Neural cell (in vitro differentiated cells): ENCODE results near the gene GLRX.

ENCODE experiments used
- EP300 ChIP-seq: fragments of 450-650 bp; conservative IDR thresholded peaks from 2 replicates; pipeline ENCODE4 v1.6.1; 2014; ENCODE audit warnings: antibody characterized with exemption, mild to moderate bottlenecking, moderate library complexity; ENCODE audit not compliant: poor library complexity, severe bottlenecking
- EZH2 ChIP-seq: fragments of 200-600, 300-800 bp; shearing (Covaris generic), sonication (generic); IDR thresholded peaks from 2 replicates; pipeline ENCODE4 v1.6.1; 2014; ENCODE audit warnings: antibody characterized with exemption, low read length, borderline replicate concordance, mild to moderate bottlenecking; ENCODE audit not compliant: insufficient read depth, poor library complexity, severe bottlenecking
- MXI1 ChIP-seq: fragments of 450-650 bp; conservative IDR thresholded peaks from 2 replicates; pipeline ENCODE4 v1.6.1; 2014; ENCODE audit warnings: antibody characterized with exemption, mild to moderate bottlenecking; ENCODE audit not compliant: poor library complexity, severe bottlenecking
- RAD21 ChIP-seq: fragments of 450-650 bp; conservative IDR thresholded peaks from 2 replicates; pipeline ENCODE4 v1.6.1; 2014; ENCODE audit warnings: antibody characterized with exemption, mild to moderate bottlenecking, moderate library complexity
- TAF1 ChIP-seq: IDR thresholded peaks from 2 replicates; pipeline ENCODE4 v1.6.1; 2012; ENCODE audit warnings: low read depth
- TF ChIP-seq, protein P1 (sequence below): fragments of 450-650 bp; IDR thresholded peaks from 2 replicates; pipeline ENCODE4 v1.5.1; 2014; ENCODE audit warnings: antibody characterized with exemption, mild to moderate bottlenecking, moderate library complexity; ENCODE audit not compliant: poor library complexity, severe bottlenecking
- TF ChIP-seq, protein P2 (sequence below): IDR thresholded peaks from 2 replicates; pipeline ENCODE4 v1.6.1; 2012; ENCODE audit warnings: borderline replicate concordance

DNA sequence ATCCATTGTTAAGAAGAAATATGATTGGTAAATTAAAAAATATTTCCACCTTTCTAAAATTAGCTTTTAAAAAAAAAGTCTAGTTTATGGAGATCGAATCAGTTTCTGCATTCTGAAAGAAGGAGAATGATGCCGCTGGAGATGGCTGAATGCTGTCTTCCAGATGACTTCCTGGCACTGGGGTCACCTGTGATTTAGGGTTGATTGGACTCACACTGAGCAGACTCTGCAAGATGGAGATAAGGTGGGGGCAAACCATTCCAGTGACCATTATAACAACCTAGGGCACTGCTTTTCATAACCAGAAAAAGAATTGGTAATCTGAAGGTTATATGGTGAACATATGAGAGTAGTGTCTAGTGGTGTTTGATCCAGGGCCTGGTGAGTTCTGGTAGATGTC, 50.6 kb downstream of the GLRX start:
- TF ChIP-seq, protein P1, sequence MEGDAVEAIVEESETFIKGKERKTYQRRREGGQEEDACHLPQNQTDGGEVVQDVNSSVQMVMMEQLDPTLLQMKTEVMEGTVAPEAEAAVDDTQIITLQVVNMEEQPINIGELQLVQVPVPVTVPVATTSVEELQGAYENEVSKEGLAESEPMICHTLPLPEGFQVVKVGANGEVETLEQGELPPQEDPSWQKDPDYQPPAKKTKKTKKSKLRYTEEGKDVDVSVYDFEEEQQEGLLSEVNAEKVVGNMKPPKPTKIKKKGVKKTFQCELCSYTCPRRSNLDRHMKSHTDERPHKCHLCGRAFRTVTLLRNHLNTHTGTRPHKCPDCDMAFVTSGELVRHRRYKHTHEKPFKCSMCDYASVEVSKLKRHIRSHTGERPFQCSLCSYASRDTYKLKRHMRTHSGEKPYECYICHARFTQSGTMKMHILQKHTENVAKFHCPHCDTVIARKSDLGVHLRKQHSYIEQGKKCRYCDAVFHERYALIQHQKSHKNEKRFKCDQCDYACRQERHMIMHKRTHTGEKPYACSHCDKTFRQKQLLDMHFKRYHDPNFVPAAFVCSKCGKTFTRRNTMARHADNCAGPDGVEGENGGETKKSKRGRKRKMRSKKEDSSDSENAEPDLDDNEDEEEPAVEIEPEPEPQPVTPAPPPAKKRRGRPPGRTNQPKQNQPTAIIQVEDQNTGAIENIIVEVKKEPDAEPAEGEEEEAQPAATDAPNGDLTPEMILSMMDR: no peak
- TF ChIP-seq MXI1 (no peak), EP300 (no peak), TAF1 (no peak), RAD21 (no peak), EZH2 (no peak)
- TF ChIP-seq, protein P2, sequence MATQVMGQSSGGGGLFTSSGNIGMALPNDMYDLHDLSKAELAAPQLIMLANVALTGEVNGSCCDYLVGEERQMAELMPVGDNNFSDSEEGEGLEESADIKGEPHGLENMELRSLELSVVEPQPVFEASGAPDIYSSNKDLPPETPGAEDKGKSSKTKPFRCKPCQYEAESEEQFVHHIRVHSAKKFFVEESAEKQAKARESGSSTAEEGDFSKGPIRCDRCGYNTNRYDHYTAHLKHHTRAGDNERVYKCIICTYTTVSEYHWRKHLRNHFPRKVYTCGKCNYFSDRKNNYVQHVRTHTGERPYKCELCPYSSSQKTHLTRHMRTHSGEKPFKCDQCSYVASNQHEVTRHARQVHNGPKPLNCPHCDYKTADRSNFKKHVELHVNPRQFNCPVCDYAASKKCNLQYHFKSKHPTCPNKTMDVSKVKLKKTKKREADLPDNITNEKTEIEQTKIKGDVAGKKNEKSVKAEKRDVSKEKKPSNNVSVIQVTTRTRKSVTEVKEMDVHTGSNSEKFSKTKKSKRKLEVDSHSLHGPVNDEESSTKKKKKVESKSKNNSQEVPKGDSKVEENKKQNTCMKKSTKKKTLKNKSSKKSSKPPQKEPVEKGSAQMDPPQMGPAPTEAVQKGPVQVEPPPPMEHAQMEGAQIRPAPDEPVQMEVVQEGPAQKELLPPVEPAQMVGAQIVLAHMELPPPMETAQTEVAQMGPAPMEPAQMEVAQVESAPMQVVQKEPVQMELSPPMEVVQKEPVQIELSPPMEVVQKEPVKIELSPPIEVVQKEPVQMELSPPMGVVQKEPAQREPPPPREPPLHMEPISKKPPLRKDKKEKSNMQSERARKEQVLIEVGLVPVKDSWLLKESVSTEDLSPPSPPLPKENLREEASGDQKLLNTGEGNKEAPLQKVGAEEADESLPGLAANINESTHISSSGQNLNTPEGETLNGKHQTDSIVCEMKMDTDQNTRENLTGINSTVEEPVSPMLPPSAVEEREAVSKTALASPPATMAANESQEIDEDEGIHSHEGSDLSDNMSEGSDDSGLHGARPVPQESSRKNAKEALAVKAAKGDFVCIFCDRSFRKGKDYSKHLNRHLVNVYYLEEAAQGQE: no peak
